AML-193 (cell line): ENCODE measurements around the gene NUDT8.
"Not testable (repeated sequence)": the region's sequence is repeated elsewhere in the genome, so short reads cannot be mapped to it uniquely, and the experiment has no call there.

Experiments used
- DNase-seq, 2 experiments: peaks; one replicate each; lab custom pipeline; 2025; lab: John Stamatoyannopoulos, UW

The NUDT8 gene

DNA sequence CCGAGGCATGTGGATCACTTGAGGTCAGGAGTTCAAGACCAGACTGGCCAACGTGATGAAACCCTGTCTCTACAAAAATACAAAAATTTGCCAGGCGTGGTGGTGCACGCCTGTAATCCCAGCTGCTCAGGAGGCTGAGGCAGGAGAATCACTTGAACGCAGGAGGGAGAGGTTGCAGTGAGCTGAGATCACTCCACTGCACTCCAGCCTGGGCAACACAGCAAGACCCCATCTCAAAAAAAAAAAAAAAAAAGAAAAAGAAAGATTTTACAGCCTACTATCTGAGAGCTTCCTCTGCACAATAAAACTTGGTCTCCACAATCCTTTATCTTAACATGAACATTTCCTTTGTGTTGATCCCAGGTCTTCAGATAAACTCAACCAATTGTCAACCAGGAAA is 31.0 kb upstream of the NUDT8 start:
- not testable (repeated sequence) for DNase-seq

DNA sequence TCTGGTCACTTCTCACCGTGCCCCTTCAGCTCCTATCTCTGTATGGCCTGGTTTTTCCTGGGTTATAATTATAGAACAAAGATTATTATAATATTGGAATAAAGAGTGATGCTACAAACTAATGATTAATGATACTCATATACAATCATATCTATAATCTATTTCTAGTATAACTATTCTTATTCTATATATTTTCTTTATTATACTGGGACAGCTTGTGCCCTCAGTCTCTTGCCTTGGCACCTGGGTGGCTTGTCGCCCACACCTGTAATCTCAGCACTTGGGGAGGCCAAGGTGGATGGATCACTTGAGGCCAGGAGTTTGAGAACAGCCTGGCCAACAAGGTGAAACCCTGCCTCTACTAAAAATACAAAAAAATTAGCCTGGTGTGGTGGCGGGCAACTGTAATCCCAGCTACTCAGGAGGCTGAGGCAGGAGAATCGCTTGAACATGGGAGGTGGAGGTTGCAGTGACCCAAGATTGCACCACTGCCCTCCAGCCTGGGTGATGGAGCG is 30.0 kb upstream of the NUDT8 start:
- DNase-seq: not testable (repeated sequence)

DNA sequence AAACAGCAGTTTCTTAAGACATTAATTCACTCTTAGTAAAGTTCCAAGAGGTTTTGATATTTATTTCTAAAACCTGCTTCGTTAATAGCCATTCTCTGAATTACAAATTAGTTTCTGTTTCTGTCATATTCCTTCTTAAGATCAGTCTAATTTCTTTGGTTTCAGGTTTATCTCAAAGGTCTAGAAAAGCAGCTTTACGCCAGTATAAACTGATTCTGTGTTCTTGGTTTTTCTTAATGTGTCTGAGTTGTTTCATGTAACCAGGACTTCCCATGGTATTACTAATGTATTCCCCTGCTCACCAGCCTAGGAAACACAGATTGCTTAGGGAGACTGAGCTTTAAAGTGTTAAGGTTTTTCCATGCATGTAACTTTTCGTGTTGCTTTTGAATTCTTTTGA is 27.6 kb upstream of the NUDT8 start:
- no peak for DNase-seq

DNA sequence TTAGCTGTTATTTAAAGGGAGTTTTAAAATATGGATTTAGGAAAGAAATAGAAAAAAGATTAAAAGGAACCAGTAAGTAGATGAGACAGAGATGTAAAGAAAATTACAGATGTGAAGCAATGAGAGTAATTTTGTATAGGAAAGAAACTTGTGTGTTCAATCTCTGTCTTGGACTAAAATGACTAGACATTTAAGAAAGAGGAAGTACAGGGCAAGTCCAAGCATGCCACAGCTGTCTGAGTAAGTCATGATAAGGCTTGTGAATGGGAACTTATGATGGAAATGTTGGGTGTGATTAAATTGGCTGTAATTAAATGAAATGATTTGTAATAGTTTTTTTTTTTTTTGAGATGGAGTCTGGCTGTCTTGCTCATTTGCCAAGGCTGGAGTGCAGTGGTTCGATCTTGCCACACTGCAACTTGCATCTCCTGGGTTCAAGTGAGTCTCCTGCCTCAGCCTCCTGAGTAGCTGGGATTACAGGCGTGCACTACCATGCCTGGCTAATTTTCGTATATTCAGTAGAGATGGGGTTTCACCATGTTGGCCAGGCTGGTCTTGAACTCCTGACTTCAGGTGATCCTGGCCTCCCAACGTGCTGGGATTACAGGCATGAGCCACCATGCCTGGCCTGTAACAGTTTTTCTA is 26.7 kb upstream of the NUDT8 start:
- DNase-seq: peak; percentile 23 to 34

DNA sequence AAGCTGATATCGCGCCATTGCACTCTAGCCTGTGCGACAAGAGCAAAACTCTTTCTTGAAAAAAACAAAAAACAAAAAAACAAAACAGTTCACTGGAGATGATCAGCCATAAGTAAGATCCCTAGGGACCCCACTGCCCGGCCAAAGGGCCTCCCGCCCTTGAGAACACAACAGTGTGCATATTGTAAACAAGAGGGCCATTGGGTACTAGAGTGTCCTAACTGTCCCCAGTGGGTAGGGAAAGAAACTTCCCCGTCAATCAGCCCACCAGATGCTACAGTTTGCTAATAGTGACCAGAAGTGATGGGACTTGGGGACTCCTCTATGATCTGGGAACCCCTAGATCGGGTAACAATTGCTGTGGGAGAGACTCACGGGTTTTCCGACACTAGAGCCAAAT is 24.5 kb upstream of the NUDT8 start:
- DNase-seq: no peak

DNA sequence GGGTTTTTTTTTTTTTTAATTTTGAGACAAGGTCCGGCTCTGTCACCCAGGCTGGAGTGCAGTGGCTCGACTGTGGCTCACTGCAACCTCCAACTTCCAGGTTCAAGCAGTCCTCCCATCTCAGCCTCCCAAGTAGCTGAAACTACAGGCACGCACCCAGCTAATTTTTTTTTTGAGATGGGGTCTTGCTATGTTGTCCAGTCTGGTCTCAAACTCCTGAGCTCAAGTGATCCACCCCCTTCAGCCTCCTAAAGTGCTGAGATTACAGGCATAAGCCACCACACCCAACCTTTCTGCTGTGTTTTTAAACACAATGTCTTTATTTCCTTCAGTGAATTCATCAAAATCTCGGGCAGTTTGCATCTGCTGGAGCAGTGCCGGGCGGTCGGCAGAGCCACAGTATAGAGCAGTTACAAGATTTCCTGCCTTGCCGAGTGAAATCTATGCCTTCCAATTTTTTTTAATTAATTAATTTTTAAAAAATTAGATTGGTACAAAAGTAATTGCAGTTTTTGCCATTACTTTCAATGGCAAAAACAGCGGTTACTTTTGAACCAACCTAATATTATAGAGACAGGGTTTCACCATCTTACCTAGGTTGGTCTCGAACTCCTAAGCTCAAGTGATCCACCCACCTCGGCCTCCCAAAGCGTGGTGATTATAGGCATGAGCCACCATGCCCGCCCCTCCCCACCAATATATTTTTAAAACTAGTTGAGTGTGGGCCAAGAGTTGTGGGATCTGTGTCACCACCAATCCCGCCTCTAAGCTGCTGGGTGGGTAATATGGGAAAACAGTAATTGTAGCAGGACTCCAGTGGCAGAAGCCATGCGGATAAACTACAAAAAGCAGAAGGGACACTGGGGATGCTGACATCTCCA is 23.5 kb upstream of the NUDT8 start:
- DNase-seq: no peak

DNA sequence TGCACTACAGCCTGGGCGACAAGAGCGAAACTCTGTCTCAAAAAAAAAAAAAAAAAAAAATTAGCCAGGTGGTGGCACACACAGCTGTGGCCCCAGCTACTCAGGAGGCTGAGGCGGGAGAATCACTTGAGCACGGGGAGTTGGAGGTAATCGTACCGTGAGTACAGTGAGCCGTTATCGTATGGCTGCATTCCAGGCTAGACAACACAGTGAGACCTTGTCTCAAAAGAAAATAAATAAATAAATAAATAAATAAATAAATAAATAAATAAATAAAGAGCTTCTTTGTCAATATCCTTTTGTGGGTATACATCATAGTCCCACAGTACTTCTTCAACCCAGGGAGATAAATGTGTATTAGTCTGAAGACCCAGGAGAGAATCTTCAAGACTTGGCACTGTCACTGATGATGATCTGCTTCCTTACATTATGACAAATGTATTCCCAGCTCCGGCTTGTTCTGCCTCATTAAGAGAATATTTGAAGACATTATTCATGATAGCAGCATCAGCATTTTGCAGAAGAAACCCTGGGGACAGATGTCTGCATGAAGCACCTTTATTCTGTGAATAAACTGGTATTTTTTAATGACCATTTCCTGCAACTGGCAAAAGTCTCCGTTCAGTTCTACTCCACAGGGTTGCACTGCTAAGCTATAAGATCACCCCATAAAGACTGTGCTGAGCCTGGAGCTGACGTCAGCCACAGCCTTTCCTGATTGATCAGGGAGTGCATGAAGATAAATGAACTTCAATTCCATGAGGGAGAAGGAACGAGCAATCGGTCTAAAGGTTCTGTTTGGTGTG is 22.4 kb upstream of the NUDT8 start:
- DNase-seq: no peak

DNA sequence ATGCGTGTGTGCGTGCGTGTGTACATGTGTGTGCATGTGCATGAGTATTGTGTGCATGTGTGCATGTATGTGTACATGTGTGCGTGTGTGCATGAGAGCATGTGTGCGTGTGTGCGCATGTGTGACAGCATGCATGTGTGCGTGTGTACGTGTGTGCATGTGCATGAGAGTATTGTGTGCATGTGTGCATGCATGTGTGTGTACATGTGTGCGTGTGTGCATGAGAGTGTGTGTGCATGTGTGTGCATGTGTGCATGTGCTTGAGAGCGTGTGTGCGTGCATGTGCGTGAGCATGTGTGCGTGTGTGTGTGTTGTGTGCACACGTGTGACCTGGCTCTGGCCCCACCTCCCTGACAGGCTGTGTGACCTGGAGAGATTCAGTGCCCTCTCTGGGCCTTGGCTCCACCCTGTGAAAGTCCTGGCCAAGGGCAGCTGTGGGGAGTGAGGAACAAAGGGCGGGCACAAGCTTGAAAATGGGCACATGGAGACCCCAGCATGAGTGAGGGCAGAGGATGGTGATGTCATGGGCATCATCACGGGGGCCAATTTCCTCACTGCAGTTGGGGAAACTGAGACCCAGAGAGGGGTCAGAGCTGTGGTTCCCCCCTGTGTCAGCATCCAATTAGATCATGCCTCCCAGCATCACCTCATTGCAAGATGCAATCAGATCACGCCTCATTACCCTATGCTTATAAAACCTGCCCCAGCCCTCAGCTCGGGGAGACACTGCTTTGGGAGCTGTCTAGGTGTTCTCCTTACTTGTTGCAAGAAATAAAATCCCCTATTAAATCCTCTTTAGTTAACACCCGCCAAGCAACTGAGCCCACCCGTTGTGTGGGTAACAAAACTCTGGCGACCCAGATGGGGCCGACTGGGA is 20.1 kb upstream of the NUDT8 start:
- DNase-seq: no peak

DNA sequence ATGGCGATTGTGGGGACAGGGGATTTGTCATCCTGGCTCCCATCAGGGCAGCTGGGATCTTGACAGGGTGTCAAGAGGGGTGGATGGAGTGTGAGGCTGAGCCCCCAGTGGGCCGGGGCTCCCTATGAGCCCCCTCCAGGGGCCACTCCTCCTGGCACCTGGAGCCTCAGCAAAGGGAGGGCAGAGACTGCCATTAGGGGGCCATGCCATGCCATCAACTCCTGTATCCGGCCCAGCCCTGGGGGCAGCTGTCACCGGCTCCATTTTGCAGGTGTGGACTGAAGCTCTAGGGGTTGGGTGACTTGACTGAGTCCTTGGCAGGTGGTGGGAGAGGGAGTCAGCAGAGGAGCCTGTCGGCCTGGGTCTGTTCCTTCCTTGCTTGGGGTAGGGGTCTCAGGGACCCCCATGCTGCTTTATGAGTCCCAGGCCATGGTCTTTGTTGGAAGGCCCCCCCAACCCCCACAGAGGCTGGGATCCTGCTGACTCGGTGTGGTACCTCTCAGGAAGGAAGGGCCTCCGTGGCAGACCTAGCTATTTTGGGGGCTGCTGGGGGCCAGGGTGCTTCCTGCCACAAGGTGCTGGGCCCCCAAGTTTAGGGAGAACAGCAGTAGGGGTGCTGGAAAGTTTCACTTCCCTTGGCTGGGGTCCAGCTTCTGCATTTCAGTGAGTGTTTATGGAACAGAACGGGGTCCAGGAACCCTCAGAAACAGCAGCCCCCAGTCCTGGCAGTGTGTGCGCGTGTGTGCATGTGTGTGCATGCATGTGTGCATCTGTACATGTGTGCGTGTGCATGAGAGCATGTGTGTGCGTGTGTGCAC is 19.3 kb upstream of the NUDT8 start:
- DNase-seq: no peak

DNA sequence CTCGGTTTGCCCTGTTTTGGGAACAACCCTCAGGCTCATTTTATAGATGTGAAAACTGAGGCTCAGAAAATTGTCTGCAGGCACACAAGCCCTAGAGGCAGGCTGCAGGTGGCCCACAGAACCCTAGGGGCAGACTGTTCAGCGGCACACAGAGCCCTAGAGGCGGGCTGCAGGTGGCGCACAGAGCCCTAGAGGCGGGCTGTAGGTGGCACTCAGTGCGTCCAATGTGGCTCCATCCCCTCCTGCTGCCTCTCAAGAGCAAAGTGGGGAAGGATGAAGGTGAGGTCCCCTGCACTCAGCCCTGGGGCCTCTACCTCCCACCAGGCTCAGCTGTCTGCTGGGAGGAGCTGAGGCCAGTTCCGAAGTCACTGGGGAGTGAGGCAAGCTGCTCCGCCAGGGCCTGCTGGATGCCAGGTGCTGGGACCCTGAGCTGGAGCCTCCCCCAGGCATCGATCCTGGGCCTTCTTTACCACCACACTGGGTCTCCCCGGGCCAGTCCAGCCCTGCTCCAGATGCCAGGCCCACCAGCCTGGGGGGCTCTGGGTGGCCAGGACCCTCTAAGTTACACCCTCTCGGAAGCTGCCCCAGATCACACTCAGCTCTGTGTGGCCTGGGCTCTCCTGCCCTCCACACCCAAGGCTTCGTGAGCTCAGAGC is 18.5 kb upstream of the NUDT8 start:
- no peak for DNase-seq

DNA sequence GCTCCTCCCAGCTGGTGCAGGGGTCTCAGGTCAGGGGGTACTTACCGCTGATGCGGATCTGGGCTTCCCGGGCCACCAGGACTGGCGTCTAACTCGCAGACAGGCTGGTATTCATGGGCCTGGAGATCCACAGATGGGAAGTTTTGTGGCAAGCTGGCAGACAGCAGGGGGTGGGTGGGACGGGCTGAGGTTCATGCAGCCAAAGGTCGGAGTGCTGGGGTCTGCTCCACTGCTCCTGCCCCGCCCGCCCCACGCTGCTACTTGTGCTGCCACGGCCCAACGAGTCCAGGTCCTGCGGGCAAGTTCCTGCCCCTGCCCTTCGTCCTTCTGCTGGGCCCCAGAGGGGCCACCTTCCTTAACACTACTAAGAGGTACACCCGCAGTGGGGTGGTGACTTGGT is 17.7 kb upstream of the NUDT8 start:
- DNase-seq: no peak

DNA sequence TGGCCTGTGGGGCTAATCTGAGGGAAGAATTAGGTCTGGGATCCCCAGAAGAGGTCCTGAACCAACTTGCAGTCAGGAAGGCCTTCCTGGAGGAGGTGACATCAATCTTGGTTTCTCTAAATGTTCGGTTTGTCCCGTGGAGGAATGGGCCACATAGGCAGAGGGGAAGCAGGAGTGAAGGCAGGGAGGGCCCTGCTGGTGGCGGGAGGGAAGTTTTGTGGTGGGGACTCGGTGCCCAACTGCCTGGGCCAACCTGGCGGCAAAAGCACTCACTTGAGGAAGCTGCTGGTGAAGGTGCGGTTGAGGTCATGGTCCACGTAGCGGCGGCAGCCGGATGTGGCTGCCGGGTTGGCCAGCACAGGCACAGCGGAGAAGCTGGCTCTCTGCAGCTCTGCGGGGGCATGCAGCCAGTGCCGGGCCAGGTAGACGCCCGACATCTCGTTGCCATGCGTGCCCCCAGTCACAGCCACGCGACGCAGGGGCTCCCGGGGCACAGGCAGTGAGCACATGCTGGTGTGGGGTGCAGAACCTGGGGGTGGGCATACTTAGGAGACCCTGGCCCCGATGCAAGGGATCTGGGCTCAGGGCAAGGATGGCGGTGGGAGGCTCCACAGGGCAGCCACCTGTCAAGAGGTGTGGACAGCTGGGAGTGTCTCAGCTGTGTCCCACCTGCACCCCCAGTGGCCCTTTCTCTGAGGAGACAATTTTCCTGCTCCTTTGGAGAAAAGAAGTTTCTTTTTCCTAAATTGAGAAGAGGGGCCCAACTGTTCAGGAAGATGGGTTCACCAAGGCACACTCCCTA is 17.0 kb upstream of the NUDT8 start:
- peak; percentile 55 to 64 for DNase-seq

DNA sequence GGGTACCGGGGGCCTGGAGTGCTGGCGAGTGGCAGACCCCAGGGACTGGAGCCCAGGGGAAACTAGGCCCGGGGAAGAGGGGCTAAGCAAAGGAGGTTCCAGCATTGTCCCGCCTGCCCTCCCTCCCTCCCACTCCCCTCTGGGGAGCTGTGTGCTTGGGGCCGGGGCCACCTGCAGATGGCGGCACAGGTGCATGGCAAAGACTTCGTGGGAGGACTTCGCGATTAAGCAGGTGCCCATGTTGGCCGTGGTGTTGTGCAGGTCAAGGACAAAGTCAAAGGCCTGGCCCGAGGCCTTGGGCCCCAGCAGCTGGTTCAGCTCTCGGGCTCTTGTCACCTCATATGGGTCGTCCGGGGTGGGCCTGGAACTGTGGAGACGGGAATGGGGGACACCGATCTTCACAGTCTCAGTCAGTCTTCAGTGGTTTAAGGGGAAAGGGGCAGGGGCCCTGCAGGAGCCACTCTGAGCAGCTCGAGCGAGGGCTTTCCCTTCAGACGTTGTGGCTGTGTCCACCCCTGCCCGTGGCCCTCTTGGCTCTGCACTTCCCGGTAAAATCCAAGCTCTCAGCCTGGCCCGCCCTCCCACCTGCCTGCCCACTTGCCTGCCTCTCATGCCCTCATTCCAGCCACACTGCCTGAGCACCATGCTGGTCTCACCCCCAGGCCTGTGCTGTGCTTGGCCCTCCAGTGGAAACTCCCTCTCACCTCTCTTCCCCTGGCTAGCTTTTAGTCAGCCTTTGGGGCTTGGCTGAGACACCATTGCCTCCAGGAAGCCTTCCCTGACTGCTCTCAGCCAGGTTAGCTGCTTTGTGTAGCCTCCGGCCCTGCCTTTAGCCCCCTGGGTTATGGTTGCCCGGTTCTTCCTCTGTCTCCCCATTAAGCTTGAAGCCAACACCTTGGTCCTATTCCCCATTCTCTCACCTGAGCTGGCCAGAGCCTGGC is 16.1 kb upstream of the NUDT8 start:
- no peak for DNase-seq

DNA sequence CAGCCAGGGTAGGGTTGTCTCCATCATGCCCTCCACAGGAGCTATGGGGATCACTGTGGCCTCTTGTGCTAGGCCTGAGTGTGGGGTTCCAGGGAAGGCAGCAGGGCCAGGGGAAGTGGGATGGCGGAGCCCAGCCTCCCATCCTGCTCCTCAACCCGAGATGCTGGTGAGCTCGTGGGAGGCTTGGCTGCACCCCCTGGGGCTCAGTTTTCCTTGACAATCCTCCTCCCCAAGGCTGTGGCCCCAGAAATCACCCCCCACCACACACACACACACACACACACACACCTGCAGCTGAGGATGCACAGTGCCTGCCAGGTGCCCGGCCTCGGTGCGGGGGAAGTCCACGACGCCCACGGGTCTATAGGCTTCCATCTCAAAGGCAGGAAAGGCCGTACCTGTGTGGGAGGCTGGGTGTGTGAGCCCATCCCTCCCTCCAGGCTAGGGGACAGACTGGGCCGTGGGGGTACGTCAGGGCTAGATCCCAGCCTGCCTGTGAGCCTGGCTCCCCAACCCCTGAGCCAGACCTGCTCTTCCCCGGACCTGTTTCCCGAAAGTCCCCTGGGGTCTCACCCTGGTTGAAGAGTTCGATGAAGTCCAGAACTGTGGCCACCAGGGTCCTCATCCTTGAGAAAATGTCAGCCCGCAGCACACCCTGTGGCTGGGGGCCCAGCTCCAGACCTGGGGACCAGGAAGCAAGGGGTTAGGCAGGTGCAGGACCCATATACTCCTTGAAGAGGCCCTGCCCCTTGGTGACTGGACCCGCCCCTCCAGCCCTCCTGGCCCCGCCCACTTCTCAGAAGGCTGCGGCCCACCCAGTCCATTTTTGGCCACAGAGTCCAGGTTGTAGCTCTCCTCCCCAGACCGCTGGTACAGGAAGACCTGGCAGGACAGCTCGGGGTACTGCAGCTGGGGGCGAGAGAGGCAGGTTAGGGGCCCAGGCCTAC is 15.0 kb upstream of the NUDT8 start:
- DNase-seq: no peak

DNA sequence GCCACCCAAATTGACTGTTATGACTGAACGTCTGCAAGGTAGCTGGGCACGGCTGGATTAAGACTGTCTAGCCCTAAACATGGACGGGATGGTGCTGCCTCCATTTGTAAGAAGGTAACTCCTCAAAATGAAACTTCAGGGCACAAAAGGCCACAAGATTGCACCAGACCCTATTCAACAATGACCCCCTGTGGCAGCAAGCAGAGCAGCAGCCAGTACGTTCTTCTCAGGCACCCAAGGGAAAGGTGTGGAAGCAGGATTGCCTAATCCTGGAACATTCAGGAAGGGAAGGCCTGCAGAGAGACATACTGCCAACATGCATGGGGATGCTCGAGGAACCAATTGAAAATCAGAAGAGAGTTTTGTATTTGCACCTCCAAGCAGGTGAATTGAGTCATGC is 14.3 kb upstream of the NUDT8 start:
- peak; percentile 29 to 33 for DNase-seq

DNA sequence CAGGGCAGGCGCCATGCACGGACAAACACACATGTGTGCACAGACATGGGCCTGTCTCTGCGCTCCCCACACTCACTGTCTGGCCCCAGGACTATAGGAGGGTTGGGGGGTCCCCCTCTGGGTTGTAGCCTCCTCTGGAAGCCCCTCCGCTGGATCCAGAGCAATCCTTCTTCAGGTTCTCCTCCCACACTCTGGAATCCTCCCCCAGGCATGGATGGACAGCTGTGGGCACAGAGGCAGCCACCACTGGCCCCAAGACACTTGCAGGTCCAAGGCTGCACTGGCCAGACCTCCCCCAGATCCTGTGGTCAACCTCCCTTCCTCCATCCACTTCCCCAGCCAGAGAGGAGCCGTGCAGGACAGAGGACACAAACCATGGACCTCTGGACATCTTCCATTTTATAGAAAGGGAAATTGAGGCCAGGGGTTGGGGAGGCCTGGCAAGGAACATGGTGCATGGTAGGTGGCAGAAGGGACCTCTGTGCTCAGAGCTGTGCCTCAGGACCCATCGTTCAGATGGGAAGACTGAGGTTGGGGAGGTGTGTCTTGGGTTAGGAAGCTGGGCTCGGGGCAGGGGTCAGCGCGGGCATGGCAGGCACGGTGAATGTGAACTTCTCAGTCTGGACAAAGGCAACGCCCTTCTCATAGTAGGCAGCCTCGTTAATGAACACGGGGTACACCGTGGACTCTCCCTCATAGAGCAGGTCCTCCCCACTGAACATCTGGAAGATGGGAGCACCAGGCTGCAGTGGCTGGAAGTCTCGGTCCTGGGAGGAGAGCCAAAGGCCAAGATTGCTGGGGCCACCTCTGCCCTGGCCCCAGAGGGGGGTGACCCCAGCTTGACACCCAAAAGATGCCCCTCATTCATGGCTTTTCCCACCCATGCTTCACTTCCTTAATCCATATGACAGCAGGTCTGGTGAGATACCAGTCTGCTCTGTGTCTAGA is 12.7 kb upstream of the NUDT8 start:
- no peak for DNase-seq
